ENCODE results near the gene UTS2B.
A peak's percentile ranks its signal among the peaks of the same experiment; 100 is the strongest.

The UTS2B gene

DNA sequence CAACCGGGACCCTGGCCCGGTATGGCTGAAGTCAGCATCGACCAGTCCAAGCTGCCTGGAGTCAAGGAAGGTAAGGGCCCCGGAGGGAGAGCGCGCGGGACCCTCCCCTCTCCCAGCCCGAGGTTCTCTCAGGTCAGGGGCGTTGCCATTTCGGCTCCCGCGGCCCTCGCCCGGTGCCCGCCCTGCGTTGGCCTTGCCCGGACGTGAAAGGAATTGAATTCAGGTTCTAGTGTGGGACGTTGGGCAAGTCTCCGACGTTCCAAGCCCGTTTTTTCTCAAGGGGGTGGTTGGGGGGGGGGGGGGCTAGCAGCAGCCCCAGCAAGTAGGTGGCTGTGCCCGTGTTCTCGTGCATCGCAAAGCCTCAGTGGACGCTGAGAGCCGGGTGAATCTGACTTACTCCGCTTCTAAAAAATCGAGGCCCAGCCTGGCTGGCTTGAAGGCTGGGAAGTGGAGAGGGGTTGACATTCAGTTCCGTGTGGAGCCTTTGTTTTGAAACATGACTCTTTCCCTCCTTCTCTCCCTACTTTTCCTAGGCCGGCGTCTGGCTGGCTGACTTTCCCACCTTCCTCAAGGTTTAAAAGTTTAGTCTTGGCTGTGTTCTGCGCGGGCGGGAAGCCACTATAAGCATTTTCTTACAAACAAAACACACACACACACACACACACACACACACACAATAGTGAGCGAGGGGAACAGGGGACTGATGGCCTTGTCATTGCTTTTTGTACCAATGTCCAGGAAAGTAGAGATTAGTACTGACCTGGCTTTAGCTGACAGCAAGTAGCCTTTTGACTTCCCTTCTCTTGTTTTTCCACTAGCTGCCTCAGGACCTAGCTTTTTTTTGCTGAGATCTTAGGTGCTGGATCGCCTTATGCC is at the start of gene UTS2B:
Gene UTS2B, minus strand, starts transcription at position 873 of the 876 bp plus-strand sequence. CDS start 48,337 bp downstream, outside the sequence.
- DNase-seq = peak; percentile 73

- no peak for DNase-seq
These were observed 49.7 kb upstream of the UTS2B start for GRCh38 chr3:191380001-191380400.

GRCh38 chr3:191379446-191379845 is 49.1 kb upstream of the UTS2B start:
- DNase-seq = no peak

- no peak for DNase-seq
These were observed 48.0 kb upstream of the UTS2B start for GRCh38 chr3:191378142-191378812.

DNA sequence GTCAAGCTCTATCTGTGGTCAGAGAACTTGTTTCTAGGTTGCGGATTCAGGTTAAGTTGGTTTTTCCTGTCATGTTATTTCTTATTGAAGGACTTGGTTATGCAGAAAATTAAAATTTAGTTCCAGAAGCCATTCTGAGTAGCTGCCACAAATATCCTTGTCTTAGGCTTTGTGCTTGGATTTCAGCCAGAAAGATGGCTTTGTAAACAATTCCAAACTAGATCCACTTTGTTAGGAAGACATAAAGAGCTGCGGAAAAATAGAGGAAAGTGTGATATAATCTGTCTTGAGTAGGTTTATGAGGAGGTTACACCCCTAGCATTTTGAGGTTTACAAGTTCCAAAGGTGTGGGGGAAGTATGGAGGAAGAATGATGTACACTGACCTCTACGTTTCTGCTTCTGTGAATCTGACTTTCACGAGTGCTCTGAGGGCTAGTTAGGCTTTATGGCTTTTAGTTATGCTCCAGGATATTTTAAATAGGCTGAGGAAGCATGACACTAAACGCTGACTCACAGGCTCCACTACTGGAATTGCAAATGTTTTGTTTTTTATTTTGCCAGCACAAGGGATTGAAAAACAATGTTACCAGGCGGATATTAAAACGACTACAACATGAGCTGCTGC is 46.3 kb upstream of the UTS2B start:
- no peak for DNase-seq

- no peak for DNase-seq
These were observed 43.0 kb upstream of the UTS2B start for GRCh38 chr3:191373327-191373726.

- DNase-seq = no peak
These were observed 41.8 kb upstream of the UTS2B start for GRCh38 chr3:191372122-191372521.

DNA sequence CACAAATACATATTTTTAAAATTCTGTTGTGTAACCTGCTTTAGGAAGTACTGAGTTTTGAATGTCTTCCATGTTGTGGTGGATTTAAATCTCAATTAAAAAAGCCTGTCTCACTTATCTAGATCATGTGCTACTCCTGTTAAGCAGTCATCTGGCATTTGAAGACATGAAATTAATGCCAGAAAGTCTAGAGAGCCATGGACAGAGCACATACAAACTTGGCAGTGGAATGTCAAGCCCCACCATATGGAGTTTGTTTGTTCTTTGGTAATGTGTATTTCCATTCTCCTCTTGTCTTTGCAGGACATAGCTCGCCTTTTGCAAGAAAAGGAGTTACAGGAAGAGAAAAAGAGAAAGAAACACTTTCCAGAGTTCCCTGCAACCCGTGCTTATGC is 39.3 kb upstream of the UTS2B start:
- DNase-seq = no peak

DNA sequence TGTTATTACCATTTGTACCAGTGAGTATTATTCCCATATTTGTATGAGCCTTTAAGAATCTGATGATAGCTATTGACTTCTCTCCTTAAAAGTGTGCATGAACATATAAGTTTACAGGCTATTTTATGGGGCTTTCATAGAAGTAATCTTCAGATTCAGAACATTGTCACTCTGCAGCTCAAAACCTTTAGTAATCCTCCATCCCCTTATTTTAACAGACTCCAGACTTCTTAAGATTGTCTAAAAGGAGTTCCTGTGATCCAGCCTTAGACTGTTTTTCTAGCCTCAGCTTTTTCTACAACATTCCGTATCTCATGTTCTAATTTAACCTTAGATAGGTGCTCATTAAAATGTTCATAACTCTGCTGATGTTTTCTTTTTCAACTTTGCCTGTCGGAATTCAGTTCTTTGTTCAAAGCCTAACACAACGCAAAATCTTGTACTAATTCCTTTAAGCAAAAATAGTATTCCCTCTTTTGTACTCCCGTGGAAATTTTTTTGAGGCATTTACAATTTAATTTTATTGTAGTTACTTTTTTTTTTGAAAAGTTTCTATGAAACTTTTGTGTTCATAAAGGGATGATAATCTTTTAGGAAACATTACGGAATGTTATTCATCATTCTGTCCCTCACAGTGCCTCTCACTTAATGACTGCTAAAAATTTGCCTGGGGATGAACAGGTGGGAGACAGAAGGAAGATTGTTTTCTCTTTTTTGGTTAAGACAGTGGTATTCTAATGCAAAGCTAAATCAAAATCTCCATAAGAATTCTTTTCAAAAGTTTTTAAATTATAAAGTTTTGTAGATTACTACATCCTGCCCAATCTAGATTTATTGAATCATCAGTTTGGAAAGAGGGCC is 38.7 kb upstream of the UTS2B start:
- DNase-seq = no peak

- peak; percentile 39 for DNase-seq
These were observed 36.3 kb upstream of the UTS2B start for GRCh38 chr3:191366675-191367074.

GRCh38 chr3:191363221-191363620 is 32.9 kb upstream of the UTS2B start:
- DNase-seq = no peak

DNA sequence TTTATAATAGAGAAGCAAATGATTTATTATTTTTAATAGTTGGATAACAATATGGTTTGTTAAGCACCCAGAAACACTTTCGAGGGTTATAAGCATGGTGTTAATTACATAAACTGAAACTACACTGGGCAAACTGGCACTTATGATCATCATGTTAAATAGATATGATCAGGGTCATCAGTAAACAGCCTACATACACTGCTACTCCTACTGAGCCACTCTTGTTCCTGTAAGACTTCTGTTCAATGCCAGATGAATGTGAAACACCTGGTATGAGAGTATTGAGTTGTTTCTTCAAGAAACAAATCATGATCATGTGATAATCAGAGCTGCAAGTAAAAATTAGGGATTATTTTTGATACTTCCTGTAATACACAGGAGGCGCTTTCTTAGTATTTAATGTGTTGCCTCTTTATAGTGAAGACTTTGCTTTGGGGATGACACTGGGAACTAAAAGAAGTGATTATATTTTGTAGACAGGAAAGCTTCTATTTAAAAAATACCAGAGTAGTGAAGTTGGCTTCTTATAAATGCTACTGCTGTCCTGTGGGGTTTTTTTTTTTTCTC is 32.3 kb upstream of the UTS2B start:
- DNase-seq = no peak

GRCh38 chr3:191362037-191362436 is 31.7 kb upstream of the UTS2B start:
- DNase-seq = no peak

DNA sequence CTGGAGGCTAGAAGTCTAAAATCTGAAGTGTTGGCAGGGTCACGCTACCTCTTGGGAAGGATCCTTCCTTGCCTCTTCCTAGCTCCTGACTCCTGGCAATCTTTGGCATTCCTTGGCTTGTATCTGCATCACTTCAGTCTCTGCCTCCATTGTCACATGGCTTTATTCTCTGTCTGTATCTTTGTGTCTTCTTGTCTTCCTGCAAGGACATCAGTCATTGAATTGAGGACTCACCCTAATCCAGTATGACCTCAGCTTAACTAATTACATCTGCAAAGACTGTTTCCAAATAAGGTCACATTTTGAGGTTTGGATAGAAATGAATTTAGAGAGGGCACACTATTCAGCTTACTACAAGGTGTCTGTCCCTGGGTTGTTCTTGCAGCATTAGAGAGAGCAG is 31.1 kb upstream of the UTS2B start:
- no peak for DNase-seq

DNA sequence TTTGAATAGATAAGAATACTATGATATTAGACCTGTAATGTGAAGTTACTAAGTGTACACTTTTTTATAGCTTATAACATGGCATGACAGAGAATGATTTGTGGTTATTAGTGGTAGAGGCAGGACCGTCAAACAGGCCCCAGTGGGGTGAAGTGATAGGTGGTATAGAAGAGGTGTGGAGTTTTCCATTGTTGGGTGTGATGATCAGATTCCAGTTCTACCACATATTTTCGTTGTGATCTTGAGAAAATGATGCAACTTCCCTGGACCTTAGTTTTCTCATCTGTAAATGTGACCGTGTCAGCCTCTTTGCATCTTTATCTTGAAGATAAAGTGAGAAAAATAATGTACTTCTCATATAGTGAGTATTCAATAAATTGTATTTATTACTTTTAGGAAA is 30.3 kb upstream of the UTS2B start:
- DNase-seq = no peak

GRCh38 chr3:191358929-191359328 is 28.6 kb upstream of the UTS2B start:
- DNase-seq = no peak

GRCh38 chr3:191357909-191358308 is 27.6 kb upstream of the UTS2B start:
- no peak for DNase-seq

DNA sequence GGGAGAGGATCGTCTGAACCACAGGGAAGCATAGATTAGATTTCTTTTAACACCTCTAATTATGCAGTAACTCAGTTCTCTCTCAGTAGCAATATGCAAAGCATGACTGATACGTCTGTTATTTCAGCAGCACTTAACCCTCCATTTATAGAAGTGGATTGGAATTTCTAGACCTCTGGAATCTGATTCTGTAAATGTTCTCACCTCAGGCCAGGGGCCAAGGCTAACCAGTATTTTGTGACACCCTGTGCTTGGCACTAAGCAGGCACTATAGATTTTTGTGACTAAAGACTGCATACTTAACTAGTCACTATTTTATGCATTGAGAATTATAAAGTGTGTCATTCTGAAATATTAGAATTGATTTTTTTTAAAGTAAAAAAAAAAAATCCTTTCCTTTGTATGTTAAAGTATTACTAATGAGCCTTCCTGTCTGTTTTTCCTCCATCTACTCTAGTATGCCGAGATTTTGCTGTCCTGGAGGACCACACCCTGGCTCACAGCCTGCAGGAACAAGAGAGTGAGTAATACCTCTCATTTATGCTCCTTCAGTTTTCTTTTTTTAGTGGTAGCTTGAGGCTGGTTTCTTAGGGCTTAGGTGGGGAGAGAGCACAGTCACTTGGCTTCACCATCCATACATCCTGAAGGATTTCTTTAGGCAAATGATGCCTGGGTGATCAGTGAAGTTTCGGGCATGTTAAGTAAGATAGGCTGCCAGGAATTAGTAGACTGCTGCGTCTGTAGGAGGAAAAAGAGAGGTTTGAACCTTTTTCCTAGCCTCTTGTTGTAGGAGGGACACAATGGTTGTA is 26.5 kb upstream of the UTS2B start:
- no peak for DNase-seq

GRCh38 chr3:191355406-191355805 is 25.1 kb upstream of the UTS2B start:
- no peak for DNase-seq

- no peak for DNase-seq
These were observed 22.9 kb upstream of the UTS2B start for GRCh38 chr3:191353022-191353777.

GRCh38 chr3:191352014-191352413 is 21.7 kb upstream of the UTS2B start:
- DNase-seq = no peak

Measured in NCI-H82 (cell line).